H1 (cell line): Measurements from ENCODE around the gene MEX3B. TPM values are rescaled to one million over a fixed set of nuclear protein-coding genes. Genes with fewer than 3 reads are reported as not detected.
A peak's percentile ranks its signal among the peaks of the same experiment; 100 is the strongest.

Source experiments
- ASH2L ChIP-seq: fragments of 200-600, 300-600 bp; sonication (generic); IDR thresholded peaks from one replicate; pipeline ENCODE4 v1.7.1; 2017; ENCODE audit warnings: low read length
- BCL11A ChIP-seq, 2 experiments: IDR thresholded peaks; one replicate each; pipeline ENCODE4 v1.6.1; 2011; ENCODE audit warnings: low read depth in 2 of 2, low read length in 2 of 2, mild to moderate bottlenecking in 2 of 2
- CBX5 ChIP-seq: fragments of 300-800, 300-1000 bp; sonication (generic); IDR thresholded peaks from 2 replicates; pipeline ENCODE4 v1.7.1; 2016; ENCODE audit warnings: antibody characterized with exemption, low read length, low read depth
- CEBPB ChIP-seq: IDR thresholded peaks from 2 replicates; pipeline ENCODE4 v1.6.1; 2012; ENCODE audit warnings: low read depth, low read length
- CHD1 ChIP-seq: IDR thresholded peaks from 2 replicates; pipeline ENCODE4 v1.6.1; 2012; ENCODE audit warnings: low read depth, low read length, improper control_type of control experiment
- EP300 ChIP-seq, 2 experiments: IDR thresholded peaks; 1 replicate in 1 of 2; 2 replicates in 1 of 2; pipeline ENCODE4 v1.6.1; 2011 to 2012; ENCODE audit warnings: low read depth in 2 of 2, low read length in 2 of 2, mild to moderate bottlenecking in 2 of 2, borderline replicate concordance in 1 of 2, inconsistent platforms in 1 of 2, moderate library complexity in 1 of 2
- EZH2 ChIP-seq: fragments of 200-600 bp; sonication (generic); IDR thresholded peaks from 2 replicates; pipeline ENCODE4 v1.7.1; 2012; ENCODE audit warnings: low read depth, mild to moderate bottlenecking, moderate library complexity, low read length, inconsistent platforms; ENCODE audit not compliant: severe bottlenecking
- FOSL1 ChIP-seq: IDR thresholded peaks from 2 replicates; pipeline ENCODE4 v1.6.1; 2011; ENCODE audit warnings: mild to moderate bottlenecking, low read depth, low read length, moderate library complexity; ENCODE audit not compliant: insufficient read depth
- GABPA ChIP-seq: IDR thresholded peaks from 2 replicates; pipeline ENCODE4 v1.6.1; 2011; ENCODE audit warnings: mild to moderate bottlenecking, low read length, moderate library complexity, borderline replicate concordance; ENCODE audit not compliant: insufficient read depth
- GTF2F1 ChIP-seq: IDR thresholded peaks from 2 replicates; pipeline ENCODE4 v1.6.1; 2012; ENCODE audit warnings: low read depth, low read length, improper control_type of control experiment, borderline replicate concordance
- JUN ChIP-seq: IDR thresholded peaks from 2 replicates; pipeline ENCODE4 v1.6.1; 2011; ENCODE audit warnings: low read depth, mild to moderate bottlenecking, improper control_type of control experiment, low read length
- JUND ChIP-seq: IDR thresholded peaks from 2 replicates; pipeline ENCODE4 v1.6.1; 2011; ENCODE audit warnings: mild to moderate bottlenecking, improper control_type of control experiment, low read length
- KDM1A ChIP-seq: fragments of 200-600, 300-600 bp; sonication (generic); IDR thresholded peaks from 2 replicates; pipeline ENCODE4 v1.7.1; 2016; ENCODE audit warnings: mild to moderate bottlenecking, low read length, borderline replicate concordance
- MAX ChIP-seq: IDR thresholded peaks from 2 replicates; pipeline ENCODE4 v1.6.1; 2012; ENCODE audit warnings: inconsistent platforms
- NANOG ChIP-seq: IDR thresholded peaks from 2 replicates; pipeline ENCODE4 v1.6.1; 2011; ENCODE audit warnings: low read length, low read depth, mild to moderate bottlenecking, inconsistent platforms; ENCODE audit not compliant: insufficient read depth, poor library complexity, severe bottlenecking
- PHF8 ChIP-seq: fragments of 200-600 bp; sonication (generic); conservative IDR thresholded peaks from 2 replicates; pipeline ENCODE4 v1.7.1; 2012; ENCODE audit warnings: low read depth, mild to moderate bottlenecking, inconsistent platforms, low read length, moderate library complexity
- POLR2A ChIP-seq, 2 experiments: IDR thresholded peaks; 1 replicate in 1 of 2; 2 replicates in 1 of 2; pipeline ENCODE4 v1.6.1; 2011; ENCODE audit warnings: low read depth in 2 of 2, low read length in 2 of 2, mild to moderate bottlenecking in 2 of 2; ENCODE audit errors: control extremely low read depth in 1 of 2
- POLR2AphosphoS5 ChIP-seq: IDR thresholded peaks from 2 replicates; pipeline ENCODE4 v1.6.1; 2011; ENCODE audit warnings: low read depth, low read length
- RFX5 ChIP-seq: IDR thresholded peaks from 2 replicates; pipeline ENCODE4 v1.6.1; 2011; ENCODE audit warnings: low read depth, low read length, improper control_type of control experiment, borderline replicate concordance
- SIX5 ChIP-seq: IDR thresholded peaks from 2 replicates; pipeline ENCODE4 v1.6.1; 2011; ENCODE audit warnings: mild to moderate bottlenecking, low read depth, low read length
- TAF1 ChIP-seq: IDR thresholded peaks from 2 replicates; pipeline ENCODE4 v1.6.1; 2011; ENCODE audit warnings: mild to moderate bottlenecking, low read depth, low read length
- TBP ChIP-seq: IDR thresholded peaks from 2 replicates; pipeline ENCODE4 v1.6.1; 2011; ENCODE audit warnings: low read depth, low read length, improper control_type of control experiment
- TEAD4 ChIP-seq: IDR thresholded peaks from 2 replicates; pipeline ENCODE4 v1.6.1; 2012; ENCODE audit warnings: low read depth, low read length, inconsistent platforms, mixed read lengths
- polyA plus RNA-seq, 7 experiments: library from polyadenylated mRNA; depleted of rRNA in 3 of 7; stranded (reverse) in 5 of 7; unstranded in 2 of 7; fragments of >200 nt in 5 of 7; fragments of 200-250 nt in 2 of 7; gene quantifications; 1 replicate in 5 of 7; 2 replicates in 1 of 7; 4 replicates in 1 of 7; pipeline versions ENCODE4 v1.2.1 to v1.2.3, GENCODE V29; 2011 to 2013; ENCODE audit warnings: missing spikeins in 2 of 7, mixed read lengths in 2 of 7
- total RNA-seq: library from RNA; stranded (reverse); fragmentation: NEBNext Ultra II Directional; extraction: Animal tissue kit (Norgen Biotek cat#: 25700); gene quantifications from 2 replicates; pipeline ENCODE4 v1.2.1, GENCODE V29; 2021
- TF ChIP-seq, protein P1 (sequence below): IDR thresholded peaks from 2 replicates; pipeline ENCODE4 v1.6.1; 2011; ENCODE audit warnings: low read depth, mild to moderate bottlenecking, low read length; ENCODE audit not compliant: insufficient read depth

MEX3B gene
- total and polyA plus RNA-seq, 2 of the 8 experiments (the other 6 are each of a cell fraction or from before 2014, with no cell fraction given) = 8.0 to 15.9 TPM

- TF ChIP-seq GABPA = no peak
- no peak; the same call in 1 of the 2 replicates for TF ChIP-seq KDM1A
- TF ChIP-seq NANOG = no peak
- no peak for TF ChIP-seq TAF1
- peak; percentile 6; the same call in 1 of the 2 replicates for TF ChIP-seq MAX
- no peak for TF ChIP-seq EP300 (IDR thresholded peaks at IDR 0.05; ENCODE audit: borderline replicate concordance in 1 of 2, low read depth in 2 of 2, low read length in 2 of 2)
- peak; percentile 13 for TF ChIP-seq EZH2
- TF ChIP-seq BCL11A (IDR thresholded peaks at IDR 0.05; ENCODE audit: low read depth in 2 of 2, low read length in 2 of 2) = no peak
- TF ChIP-seq POLR2A (IDR thresholded peaks at IDR 0.05; ENCODE audit: control extremely low read depth in 1 of 2, low read depth in 2 of 2, low read length in 2 of 2) = no peak; a peak in 2 of 3 replicates
- no peak for TF ChIP-seq TEAD4
- TF ChIP-seq JUN = no peak
- TF ChIP-seq FOSL1 = no peak
- TF ChIP-seq GTF2F1 = no peak
- TF ChIP-seq RFX5 = no peak
- TF ChIP-seq JUND = no peak
- TF ChIP-seq SIX5 = no peak
- no peak for TF ChIP-seq CEBPB
- TF ChIP-seq CBX5 = no peak
- peak; percentile 18 for TF ChIP-seq ASH2L
- TF ChIP-seq TBP = 0 out of 2 replicates have a peak, but pooled peaks have one; percentile 9
- TF ChIP-seq PHF8 = no peak; the same call in 1 of the 2 replicates
- TF ChIP-seq POLR2AphosphoS5 = no peak; the same call in 1 of the 2 replicates
- TF ChIP-seq CHD1 = no peak
- TF ChIP-seq, protein P1, sequence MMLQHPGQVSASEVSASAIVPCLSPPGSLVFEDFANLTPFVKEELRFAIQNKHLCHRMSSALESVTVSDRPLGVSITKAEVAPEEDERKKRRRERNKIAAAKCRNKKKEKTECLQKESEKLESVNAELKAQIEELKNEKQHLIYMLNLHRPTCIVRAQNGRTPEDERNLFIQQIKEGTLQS = no peak
Observed at GRCh38 chr15:82044373-82045178, 1.2 kb downstream of the MEX3B start (continued).
